ENCODE results near the gene APPL1. TPM values are rescaled to one million over a fixed set of nuclear protein-coding genes. Genes with fewer than 3 reads are reported as not detected.
"Not testable (repeated sequence)": the region's sequence is repeated elsewhere in the genome, so short reads cannot be mapped to it uniquely, and the experiment has no call there.

APPL1 gene
- total and polyA plus RNA-seq, 12 donors: 10.7 to 58.7 (median 49.4) TPM

DNA sequence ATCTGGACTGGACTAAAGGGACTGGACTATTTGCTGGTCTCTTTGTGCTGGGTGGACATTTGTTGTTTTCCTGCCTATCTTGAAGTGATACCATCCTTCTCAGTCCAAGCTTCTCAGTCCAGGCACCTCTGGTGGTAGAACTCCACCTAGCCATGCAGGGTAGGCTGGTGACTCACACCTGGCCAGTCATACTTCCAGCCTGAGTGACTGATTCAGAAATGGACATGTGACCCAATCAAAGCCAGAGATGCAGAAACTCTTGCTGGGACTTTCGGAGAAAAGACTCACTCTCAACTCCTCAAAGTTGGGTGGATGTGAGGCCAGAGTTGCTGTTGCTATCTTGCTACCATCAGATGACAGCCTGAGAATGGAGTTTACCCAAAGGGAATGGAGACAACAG lies 70.5 kb downstream of the APPL1 start:
- whole genome bisulfite sequencing, 2 donors: 94 to 97% methylated on average over 1 of the region's 1 CpG
- no peak overlapping the region for H3K27ac ChIP-seq
- intact Hi-C loops (cut with DNase I): no loop called here
- no peak for TF ChIP-seq CTCF (IDR thresholded peaks at IDR 0.05)
- no peaks in the 10 kb centered on the region for H3K27me3 ChIP-seq
- H3K4me3 ChIP-seq: no peak overlapping the region
- H3K36me3 ChIP-seq: no peaks in the 10 kb centered on the region
- DNase-seq (no peak), ATAC-seq (no peak)
- H3K9me3 ChIP-seq: no peaks in the 10 kb centered on the region
- H3K4me1 ChIP-seq: peaks cover 0 to 6% (median 0%) of the 10 kb centered on the region in 9 donors

DNA sequence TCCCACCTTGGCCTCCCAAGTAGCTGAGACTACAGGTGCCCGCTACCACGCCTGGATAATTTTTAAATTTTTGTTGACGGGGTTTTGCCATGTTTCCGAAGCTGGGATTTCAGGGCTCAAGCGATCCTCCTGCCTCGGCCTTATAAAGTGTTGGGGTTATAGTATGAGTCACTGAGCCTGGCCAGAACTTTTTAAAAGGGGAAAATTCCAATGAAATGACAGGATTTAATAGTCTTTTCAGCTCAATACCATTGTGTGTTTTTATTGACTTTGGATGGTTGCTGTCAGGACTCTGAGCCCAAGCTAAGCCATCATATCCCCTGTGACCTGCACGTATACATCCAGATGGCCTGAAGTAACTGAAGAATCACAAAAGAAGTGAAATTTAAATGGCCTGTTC lies 76.0 kb downstream of the APPL1 start:
- intact Hi-C loops (cut with DNase I); H3K27ac ChIP-seq; DNase-seq; H3K4me3 ChIP-seq; H3K36me3 ChIP-seq; H3K27me3 ChIP-seq; H3K4me1 ChIP-seq; H3K9me3 ChIP-seq; ATAC-seq: not testable (repeated sequence)
- WGBS, 2 donors: 94 to 98% methylated on average over 7 of the region's 7 CpGs

DNA sequence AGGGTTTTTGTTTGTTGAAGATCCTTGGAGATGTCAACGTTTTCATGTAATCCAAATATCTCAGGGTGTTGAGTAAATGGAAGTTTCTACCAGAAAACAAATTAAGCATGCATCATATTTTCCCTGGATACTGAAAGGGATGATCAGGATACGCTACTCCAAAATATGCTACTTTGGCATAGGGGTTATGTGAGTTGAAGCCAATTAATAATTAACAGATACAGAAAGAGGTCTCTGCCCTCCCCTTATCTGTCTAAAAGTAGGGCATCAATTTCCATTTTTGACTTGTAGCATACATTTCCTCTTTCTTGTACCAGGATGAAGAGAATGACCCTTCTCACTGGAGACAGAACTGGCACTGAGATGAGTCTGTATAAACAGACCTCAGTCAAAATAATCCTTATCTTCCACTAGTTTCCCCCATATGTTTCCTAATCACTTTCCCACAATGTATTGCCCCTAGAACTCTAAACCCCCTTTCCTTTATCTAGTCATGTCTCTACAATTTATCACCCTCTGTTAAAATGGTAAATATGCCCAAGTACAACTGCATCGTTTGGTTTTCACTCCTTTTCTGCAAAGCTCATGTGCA lies 82.3 kb downstream of the APPL1 start:
- no peak for TF ChIP-seq CTCF (IDR thresholded peaks at IDR 0.05)
- no peaks in the 10 kb centered on the region for H3K36me3 ChIP-seq

GRCh38 chr3:57314204-57314603 lies 86.7 kb downstream of the APPL1 start:
- no peaks in the 10 kb centered on the region for H3K27me3 ChIP-seq
- no peaks in the 10 kb centered on the region for H3K36me3 ChIP-seq
- TF ChIP-seq CTCF (IDR thresholded peaks at IDR 0.05): no peak
- DNase-seq: no peak
- H3K4me3 ChIP-seq: no peak overlapping the region
- H3K27ac ChIP-seq: no peak overlapping the region
- no peak for ATAC-seq
- H3K4me1 ChIP-seq: no peaks in the 10 kb centered on the region
- intact Hi-C loops (cut with DNase I): no loop called here
- peaks cover 0 to 13% (median 7%) of the 10 kb centered on the region in 11 donors for H3K9me3 ChIP-seq
- WGBS, 2 donors: 95 to 98% methylated on average over 3 of the region's 3 CpGs

More for the DNA sequence above, 82.3 kb downstream of the APPL1 start:
- Histone ChIP-seq H3K9me3 (no peaks in the 10 kb centered on the region), H3K4me1 (no peaks in the 10 kb centered on the region), H3K27me3 (no peaks in the 10 kb centered on the region), H3K27ac (no peak overlapping the region), H3K4me3 (no peak overlapping the region)
- ATAC-seq: no peak
- intact Hi-C loops (cut with DNase I): no loop called here
- 48 to 54% methylated on average over 3 of the region's 3 CpGs for WGBS, 2 donors
- no peak for DNase-seq

Other genes starting within 250 kb of the APPL1 start
- not detected for gene SPATA12, start 167.1 kb upstream of the APPL1 start, total RNA-seq
- not detected for gene SPATA12, start 167.1 kb upstream of the APPL1 start, polyA plus RNA-seq
- 10 to 100 TPM in 2 of 10 donors, 1 to 10 TPM in 8; 3.3 to 15.6 (median 6.0) TPM for gene IL17RD, start 62.4 kb upstream of the APPL1 start, total RNA-seq
- 1 to 10 TPM; 1.3 TPM for gene IL17RD, start 62.4 kb upstream of the APPL1 start, polyA plus RNA-seq
- gene HESX1, start 27.8 kb upstream of the APPL1 start, total RNA-seq: 1 to 10 TPM in 1 of 10 donors, under 1 TPM in 5, not detected in 4; 0.22 to 1.2 (median 0.54) TPM
- 1 to 10 TPM in 1 of 2 donors, under 1 TPM in 1; 0.28 to 1.5 TPM for gene HESX1, start 27.8 kb upstream of the APPL1 start, polyA plus RNA-seq
- gene ASB14, start 65.0 kb downstream of the APPL1 start, total RNA-seq: 10 to 100 TPM in 5 of 10 donors, 1 to 10 TPM in 5; 1.9 to 26.2 (median 9.7) TPM
- 1 to 10 TPM in 1 of 2 donors, under 1 TPM in 1; 0.01 to 2.5 TPM for gene ASB14, start 65.0 kb downstream of the APPL1 start, polyA plus RNA-seq

Data from heart right ventricle (tissue), 16 donors.